H1 (cell line): ENCODE data around the gene ZNF846. TPM values are rescaled to one million over a fixed set of nuclear protein-coding genes. Genes with fewer than 3 reads are reported as not detected.
"Not testable (repeated sequence)": the region's sequence is repeated elsewhere in the genome, so short reads cannot be mapped to it uniquely, and the experiment has no call there.

Experiments
- CTCF ChIA-PET: fragments of 300-600 bp; sonication (Branson Sonifier 250); formaldehyde crosslinking; loops from one replicate; lab custom pipeline; 2021; ENCODE audit not compliant: partially characterized antibody; lab: Charles Lee
- POLR2A ChIA-PET: fragments of 300-600 bp; sonication (Branson Sonifier 250); formaldehyde crosslinking; loops from one replicate; lab custom pipeline; 2021; ENCODE audit warnings: inconsistent platforms; ENCODE audit not compliant: partially characterized antibody; lab: Charles Lee
- DNase-seq, 2 experiments: peaks; one replicate each; pipeline versions ENCODE4 v3.0.0 to v3.0.0-alpha.2; 2010 to 2022; ENCODE audit warnings: low spot score in 2 of 2, low read depth in 1 of 2, mixed read lengths in 1 of 2
- FAIRE-seq: peaks from 2 replicates; lab custom pipeline; 2011; peaks lifted over from hg19 to GRCh38; lab: Jason Lieb, UNC
- H2AFZ ChIP-seq: 2 replicates; pipeline ENCODE4 v1.8.1; 2012; ENCODE audit warnings: low read length, inconsistent platforms
- H2AK5ac ChIP-seq: 2 replicates; pipeline ENCODE4 v1.6.1; 2013; ENCODE audit warnings: low read depth, low read length
- H2BK120ac ChIP-seq: replicated peaks from 2 replicates; pipeline ENCODE3; 2013; ENCODE audit warnings: low read depth, low read length, inconsistent platforms
- H2BK12ac ChIP-seq: 2 replicates; pipeline ENCODE4 v1.6.1; 2013; ENCODE audit warnings: low read depth, low read length
- H2BK15ac ChIP-seq: 2 replicates; pipeline ENCODE4 v1.6.1; 2013; ENCODE audit warnings: low read length
- H2BK20ac ChIP-seq: 2 replicates; pipeline ENCODE4 v1.6.1; 2013; ENCODE audit warnings: low read length
- H2BK5ac ChIP-seq: 2 replicates; pipeline ENCODE4 v1.6.1; 2013; ENCODE audit warnings: low read depth, low read length
- H3K14ac ChIP-seq: 2 replicates; pipeline ENCODE4 v1.6.1; 2013; ENCODE audit warnings: inconsistent platforms; ENCODE audit not compliant: insufficient read length
- H3K18ac ChIP-seq: 2 replicates; pipeline ENCODE4 v1.6.1; 2013; ENCODE audit warnings: low read length; ENCODE audit errors: extremely low read depth
- H3K23ac ChIP-seq: 2 replicates; pipeline ENCODE4 v1.6.1; 2013; ENCODE audit warnings: inconsistent platforms; ENCODE audit not compliant: insufficient read length
- H3K23me2 ChIP-seq: 2 replicates; pipeline ENCODE4 v1.6.1; 2013; ENCODE audit warnings: low read depth, low read length
- H3K27ac ChIP-seq: 2 replicates; pipeline ENCODE4 v1.6.1; 2011; ENCODE audit warnings: low read depth, low read length, inconsistent platforms
- H3K27me3 ChIP-seq, 4 experiments: replicated peaks in 1 of 4; 1 replicate in 1 of 4; 2 replicates in 3 of 4; pipeline versions ENCODE4 v1.6.1 to v1.8.1; 2011 to 2013; ENCODE audit warnings: low read length in 3 of 4, mild to moderate bottlenecking in 3 of 4, inconsistent platforms in 2 of 4, mixed read lengths in 2 of 4, moderate library complexity in 1 of 4; ENCODE audit not compliant: control insufficient read depth in 3 of 4, insufficient read depth in 3 of 4; ENCODE audit errors: extremely low read depth in 1 of 4
- H3K36me3 ChIP-seq, 4 experiments: 2 replicates each; pipeline versions ENCODE4 v1.6.1 to v1.8.1; 2011 to 2013; ENCODE audit warnings: mild to moderate bottlenecking in 4 of 4, low read length in 3 of 4, moderate library complexity in 2 of 4, control low read depth in 1 of 4, inconsistent platforms in 1 of 4; ENCODE audit not compliant: insufficient read depth in 4 of 4, control insufficient read depth in 2 of 4
- H3K4ac ChIP-seq: replicated peaks from 2 replicates; pipeline ENCODE3; 2013; ENCODE audit warnings: low read length, low read depth, mixed read lengths, inconsistent platforms; ENCODE audit not compliant: insufficient read length
- H3K4me1 ChIP-seq, 4 experiments: replicated peaks in 1 of 4; 1 replicate in 1 of 4; 2 replicates in 3 of 4; pipeline versions ENCODE4 v1.6.1 to v1.8.1; 2011 to 2013; ENCODE audit warnings: low read length in 3 of 4, inconsistent platforms in 2 of 4, mixed read lengths in 1 of 4; ENCODE audit not compliant: insufficient read depth in 4 of 4, control insufficient read depth in 3 of 4
- H3K4me2 ChIP-seq, 2 experiments: 2 replicates each; pipeline versions ENCODE4 v1.6.1 to v1.8.1; 2011 to 2013; ENCODE audit warnings: low read depth in 2 of 2, low read length in 2 of 2, control low read depth in 1 of 2, inconsistent platforms in 1 of 2, mild to moderate bottlenecking in 1 of 2; ENCODE audit not compliant: insufficient read depth in 1 of 2
- H3K4me3 ChIP-seq, 4 experiments: fragments of 200-600, 300-600 bp in 1 of 4; sonication (generic), shearing (Covaris generic), sonication (Bioruptor Twin) in 1 of 4; 2 replicates each; pipeline versions ENCODE4 v1.5.1 to v1.8.1; 2011 to 2016; ENCODE audit warnings: low read length in 4 of 4, low read depth in 3 of 4, control low read depth in 2 of 4, inconsistent platforms in 2 of 4, mild to moderate bottlenecking in 2 of 4, mixed read lengths in 1 of 4, moderate library complexity in 1 of 4; ENCODE audit not compliant: insufficient read depth in 2 of 4; ENCODE audit errors: extremely low read depth in 1 of 4
- H3K56ac ChIP-seq: replicated peaks from 2 replicates; pipeline ENCODE3; 2013; ENCODE audit warnings: low read depth, mild to moderate bottlenecking, mixed read lengths, low read length, inconsistent platforms; ENCODE audit not compliant: insufficient read length
- H3K79me1 ChIP-seq: 2 replicates; pipeline ENCODE4 v1.6.1; 2013; ENCODE audit warnings: low read depth, low read length, control low read depth
- H3K79me2 ChIP-seq, 2 experiments: 2 replicates each; pipeline versions ENCODE4 v1.6.1 to v1.8.1; 2012 to 2013; ENCODE audit warnings: low read length in 2 of 2, mild to moderate bottlenecking in 2 of 2, inconsistent platforms in 1 of 2; ENCODE audit not compliant: insufficient read depth in 2 of 2, control insufficient read depth in 1 of 2
- H3K9ac ChIP-seq, 4 experiments: replicated peaks in 1 of 4; 1 replicate in 1 of 4; 2 replicates in 3 of 4; pipeline versions ENCODE4 v1.6.1 to v1.8.1; 2011 to 2013; ENCODE audit warnings: low read depth in 3 of 4, low read length in 3 of 4, control low read depth in 2 of 4, mild to moderate bottlenecking in 2 of 4, moderate library complexity in 2 of 4, inconsistent platforms in 1 of 4; ENCODE audit errors: extremely low read depth in 1 of 4
- H3K9me3 ChIP-seq, 2 experiments: 2 replicates each; pipeline versions ENCODE4 v1.6.1 to v1.8.1; 2012 to 2013; ENCODE audit warnings: mild to moderate bottlenecking in 2 of 2, moderate library complexity in 2 of 2, control low read depth in 1 of 2, inconsistent platforms in 1 of 2, low read depth in 1 of 2, low read length in 1 of 2, mixed read lengths in 1 of 2; ENCODE audit not compliant: insufficient read depth in 2 of 2
- H4K20me1 ChIP-seq, 2 experiments: replicated peaks in 1 of 2; 2 replicates each; pipeline versions ENCODE3 to v1.8.1; 2011 to 2013; ENCODE audit warnings: inconsistent platforms in 2 of 2, low read length in 2 of 2, mild to moderate bottlenecking in 1 of 2; ENCODE audit not compliant: insufficient read depth in 2 of 2, control insufficient read depth in 1 of 2
- H4K5ac ChIP-seq: 2 replicates; pipeline ENCODE4 v1.6.1; 2013; ENCODE audit warnings: low read length, low read depth, mixed read lengths, inconsistent platforms; ENCODE audit not compliant: insufficient read length
- H4K8ac ChIP-seq: 2 replicates; pipeline ENCODE4 v1.8.0; 2013; ENCODE audit warnings: mild to moderate bottlenecking, moderate library complexity, low read length, inconsistent platforms; ENCODE audit not compliant: insufficient read depth; ENCODE audit errors: extremely low read depth
- H4K91ac ChIP-seq: replicated peaks from 2 replicates; pipeline ENCODE3; 2013; ENCODE audit warnings: low read length, mixed read lengths, inconsistent platforms; ENCODE audit not compliant: insufficient read length
- WGBS, 2 experiments: shearing (Covaris generic) in 1 of 2; methylation state at CpG; one replicate each; pipeline versions ENCODE4 v1.1.6 to v1.1.7; 2013 to 2015; ENCODE audit warnings: low lambda C conversion rate in 2 of 2, mixed read lengths in 2 of 2, inconsistent platforms in 1 of 2, low coverage in 1 of 2, missing lambda C conversion rate in 1 of 2; ENCODE audit not compliant: insufficient replicate concordance in 2 of 2, insufficient coverage in 1 of 2, insufficient read length in 1 of 2; ENCODE audit errors: extremely low coverage in 1 of 2, missing lambda C conversion rate in 1 of 2; 5-methylcytosine and 5-hydroxymethylcytosine counted together
- polyA plus RNA-seq, 7 experiments: library from polyadenylated mRNA; depleted of rRNA in 3 of 7; stranded (reverse) in 5 of 7; unstranded in 2 of 7; fragments of >200 nt in 5 of 7; fragments of 200-250 nt in 2 of 7; gene quantifications; 1 replicate in 5 of 7; 2 replicates in 1 of 7; 4 replicates in 1 of 7; pipeline versions ENCODE4 v1.2.1 to v1.2.3, GENCODE V29; 2011 to 2013; ENCODE audit warnings: missing spikeins in 2 of 7, mixed read lengths in 2 of 7
- total RNA-seq: library from RNA; stranded (reverse); fragmentation: NEBNext Ultra II Directional; extraction: Animal tissue kit (Norgen Biotek cat#: 25700); gene quantifications from 2 replicates; pipeline ENCODE4 v1.2.1, GENCODE V29; 2021

The ZNF846 gene
- total and polyA plus RNA-seq, 2 of the 8 experiments (the other 6 are each of a cell fraction or from before 2014, with no cell fraction given), result 4.5 to 9.0 TPM

DNA sequence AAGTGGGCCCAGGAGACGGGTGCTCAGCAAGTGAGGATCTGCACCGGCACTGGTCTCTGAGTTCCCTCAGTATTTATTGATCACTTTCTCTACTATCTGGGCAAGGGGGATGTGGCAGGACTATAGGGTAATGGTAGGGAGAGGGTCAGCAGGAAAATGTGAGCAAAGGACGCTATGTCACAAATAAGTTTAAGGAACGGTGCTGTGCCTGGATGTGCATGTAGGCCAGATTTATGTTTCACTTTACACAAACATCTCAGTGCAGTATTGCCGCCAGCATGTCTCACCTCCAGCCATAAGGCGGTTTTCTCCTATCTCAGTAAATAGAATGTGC, 15.6 kb upstream of the ZNF846 start:
- not testable (repeated sequence) for H3K14ac ChIP-seq, H3K79me1 ChIP-seq, H3K27ac ChIP-seq, H3K4ac ChIP-seq, H2AFZ ChIP-seq, FAIRE-seq, DNase-seq, H4K5ac ChIP-seq, H3K4me3 ChIP-seq, H3K9me3 ChIP-seq, H2BK120ac ChIP-seq, H2BK15ac ChIP-seq, H3K23ac ChIP-seq, H4K91ac ChIP-seq, H3K4me1 ChIP-seq, H3K36me3 ChIP-seq, H4K8ac ChIP-seq, H2BK20ac ChIP-seq, H3K27me3 ChIP-seq, H3K23me2 ChIP-seq, H3K18ac ChIP-seq, H4K20me1 ChIP-seq, H3K79me2 ChIP-seq, H3K56ac ChIP-seq, H2AK5ac ChIP-seq, H2BK5ac ChIP-seq, H2BK12ac ChIP-seq
- ChIA-PET CTCF (interaction anchor here (1.2 kb wide), 1 partner anchor 13 kb away, joined by 4 read pairs; no protein-coding TSS in a partner anchor), POLR2A (interaction anchor here (1.1 to 1.9 kb wide), 2 partner anchors 161 to 201 kb away, joined by 3 to 7 read pairs; no protein-coding TSS in a partner anchor)
- Histone ChIP-seq H3K4me2 (peak overlapping the region; percentile 62 to 69; a peak in 2 of 4 replicates), H3K9ac (peak overlapping the region in 1 of 4 experiments; percentile 18; a peak in 2 of 7 replicates)
- WGBS, 2 experiments, result 91% methylated on average over 6 of the region's 6 CpGs; no CpG with 5 or more reads in 1 of the 2 experiments
